GM18507 (cell line): ENCODE measurements around the gene TSPEAR.

Source experiments
- DNase-seq: peaks from one replicate; pipeline ENCODE4 v3.0.0; 2011; ENCODE audit warnings: low read depth; ENCODE audit not compliant: insufficient read length; ENCODE audit errors: extremely low spot score
- FAIRE-seq: peaks from 2 replicates; lab custom pipeline; 2011; peaks lifted over from hg19 to GRCh38; lab: Jason Lieb, UNC

TSPEAR gene

GRCh38 chr21:44724926-44725325 lies 13.6 kb upstream of the TSPEAR start:
- FAIRE-seq, result no peak
- no peak for DNase-seq

- DNase-seq (no peak), FAIRE-seq (no peak)
These were observed 12.8 kb upstream of the TSPEAR start for GRCh38 chr21:44724196-44724595.

- DNase-seq, result no peak
These were observed 12.1 kb upstream of the TSPEAR start for GRCh38 chr21:44723177-44724131.

GRCh38 chr21:44722731-44723130 lies 11.4 kb upstream of the TSPEAR start:
- DNase-seq, result no peak
- FAIRE-seq, result no peak

More at GRCh38 chr21:44723177-44724131, 12.1 kb upstream of the TSPEAR start:
- FAIRE-seq, result no peak

- no peak for DNase-seq
- no peak for FAIRE-seq
These were observed 8.8 kb upstream of the TSPEAR start for GRCh38 chr21:44720170-44720569.

- DNase-seq (no peak), FAIRE-seq (no peak)
These were observed 7.2 kb upstream of the TSPEAR start for GRCh38 chr21:44718571-44718970.

- DNase-seq (no peak), FAIRE-seq (no peak)
These were observed 6.7 kb upstream of the TSPEAR start for GRCh38 chr21:44718093-44718492.

GRCh38 chr21:44716984-44717383 lies 5.6 kb upstream of the TSPEAR start:
- no peak for FAIRE-seq
- DNase-seq, result no peak

- FAIRE-seq (no peak), DNase-seq (no peak)
These were observed 3.5 kb upstream of the TSPEAR start for GRCh38 chr21:44714905-44715304.

- FAIRE-seq (no peak), DNase-seq (no peak)
These were observed 2.5 kb upstream of the TSPEAR start for GRCh38 chr21:44713846-44714245.

- FAIRE-seq (no peak), DNase-seq (no peak)
These were observed 1.8 kb upstream of the TSPEAR start for GRCh38 chr21:44713130-44713529.

- DNase-seq (no peak), FAIRE-seq (no peak)
These were observed 1.0 kb upstream of the TSPEAR start for GRCh38 chr21:44712203-44713028.

- DNase-seq (no peak), FAIRE-seq (no peak)
These were observed 531 bp downstream of the TSPEAR start for GRCh38 chr21:44710756-44711326.

- no peak for DNase-seq
- no peak for FAIRE-seq
These were observed 1.1 kb downstream of the TSPEAR start for GRCh38 chr21:44710294-44710665.

- DNase-seq (no peak), FAIRE-seq (no peak)
These were observed 1.7 kb downstream of the TSPEAR start for GRCh38 chr21:44709426-44710293.

- FAIRE-seq, result no peak
- DNase-seq, result no peak
These were observed 2.4 kb downstream of the TSPEAR start for GRCh38 chr21:44708866-44709425.

- no peak for DNase-seq
- no peak for FAIRE-seq
These were observed 3.0 kb downstream of the TSPEAR start for GRCh38 chr21:44708213-44708865.

GRCh38 chr21:44706706-44707581 lies 4.4 kb downstream of the TSPEAR start:
- FAIRE-seq (no peak), DNase-seq (no peak)
